HL-60 (cell line): ENCODE results near the gene UBE2S.

Experiments used
- GABPA ChIP-seq: IDR thresholded peaks from 2 replicates; pipeline ENCODE4 v1.6.1; 2012; ENCODE audit warnings: low read depth
- POLR2AphosphoS5 ChIP-seq: IDR thresholded peaks from 2 replicates; pipeline ENCODE4 v1.6.1; 2012; ENCODE audit warnings: low read depth
- SPI1 ChIP-seq: IDR thresholded peaks from 2 replicates; pipeline ENCODE4 v1.6.1; 2012; ENCODE audit warnings: low read depth, mild to moderate bottlenecking, borderline replicate concordance
- TF ChIP-seq, protein P1 (sequence below): IDR thresholded peaks from one replicate; pipeline ENCODE4 v1.5.1; 2011; ENCODE audit warnings: low read length, control low read depth, inconsistent platforms; ENCODE audit not compliant: insufficient read depth
- TF ChIP-seq, protein P2 (sequence below): IDR thresholded peaks from 2 replicates; pipeline ENCODE4 v1.6.1; 2012; ENCODE audit warnings: low read depth; ENCODE audit not compliant: insufficient replicate concordance

DNA sequence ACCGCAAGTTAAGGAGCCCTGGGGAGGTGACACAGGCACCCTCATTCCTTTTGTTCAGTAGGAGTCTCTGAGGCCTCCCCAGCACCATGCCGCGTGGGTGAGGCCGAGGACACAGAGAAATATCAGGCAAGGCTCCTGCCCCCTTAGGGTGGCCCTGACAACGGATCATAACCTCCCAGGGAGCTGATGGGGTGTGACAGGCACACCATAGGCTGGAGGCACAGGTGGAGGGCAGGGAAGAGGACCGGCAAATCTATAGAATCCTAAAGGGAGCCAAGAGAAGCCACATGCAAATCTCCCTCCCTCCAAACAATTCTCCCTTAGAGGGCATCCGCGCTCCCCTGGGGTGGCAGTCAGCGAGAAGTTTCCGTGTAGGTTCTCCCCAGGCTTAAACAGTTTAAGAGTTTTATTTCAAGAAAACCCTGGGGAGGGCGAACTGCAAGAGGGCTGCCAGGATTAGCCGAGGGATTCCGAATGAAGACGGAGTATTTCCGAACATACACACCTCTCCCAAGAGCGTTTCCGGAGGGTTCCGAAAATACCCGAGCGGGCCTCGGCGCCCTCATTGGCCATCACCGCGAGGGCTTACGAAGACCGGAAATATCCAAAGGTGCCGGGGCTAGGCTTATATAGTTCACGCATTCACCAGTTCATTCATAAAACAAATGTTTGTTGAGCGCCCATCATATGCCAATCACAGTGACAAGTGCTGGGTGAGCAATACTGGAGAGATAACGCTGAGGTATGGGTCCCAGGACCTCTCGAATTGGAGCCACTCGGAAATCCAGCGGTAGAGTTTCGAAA is 22.5 kb downstream of the UBE2S start:
- TF ChIP-seq POLR2AphosphoS5: no peak
- TF ChIP-seq, protein P1, sequence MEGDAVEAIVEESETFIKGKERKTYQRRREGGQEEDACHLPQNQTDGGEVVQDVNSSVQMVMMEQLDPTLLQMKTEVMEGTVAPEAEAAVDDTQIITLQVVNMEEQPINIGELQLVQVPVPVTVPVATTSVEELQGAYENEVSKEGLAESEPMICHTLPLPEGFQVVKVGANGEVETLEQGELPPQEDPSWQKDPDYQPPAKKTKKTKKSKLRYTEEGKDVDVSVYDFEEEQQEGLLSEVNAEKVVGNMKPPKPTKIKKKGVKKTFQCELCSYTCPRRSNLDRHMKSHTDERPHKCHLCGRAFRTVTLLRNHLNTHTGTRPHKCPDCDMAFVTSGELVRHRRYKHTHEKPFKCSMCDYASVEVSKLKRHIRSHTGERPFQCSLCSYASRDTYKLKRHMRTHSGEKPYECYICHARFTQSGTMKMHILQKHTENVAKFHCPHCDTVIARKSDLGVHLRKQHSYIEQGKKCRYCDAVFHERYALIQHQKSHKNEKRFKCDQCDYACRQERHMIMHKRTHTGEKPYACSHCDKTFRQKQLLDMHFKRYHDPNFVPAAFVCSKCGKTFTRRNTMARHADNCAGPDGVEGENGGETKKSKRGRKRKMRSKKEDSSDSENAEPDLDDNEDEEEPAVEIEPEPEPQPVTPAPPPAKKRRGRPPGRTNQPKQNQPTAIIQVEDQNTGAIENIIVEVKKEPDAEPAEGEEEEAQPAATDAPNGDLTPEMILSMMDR: no peak
- TF ChIP-seq, protein P2, sequence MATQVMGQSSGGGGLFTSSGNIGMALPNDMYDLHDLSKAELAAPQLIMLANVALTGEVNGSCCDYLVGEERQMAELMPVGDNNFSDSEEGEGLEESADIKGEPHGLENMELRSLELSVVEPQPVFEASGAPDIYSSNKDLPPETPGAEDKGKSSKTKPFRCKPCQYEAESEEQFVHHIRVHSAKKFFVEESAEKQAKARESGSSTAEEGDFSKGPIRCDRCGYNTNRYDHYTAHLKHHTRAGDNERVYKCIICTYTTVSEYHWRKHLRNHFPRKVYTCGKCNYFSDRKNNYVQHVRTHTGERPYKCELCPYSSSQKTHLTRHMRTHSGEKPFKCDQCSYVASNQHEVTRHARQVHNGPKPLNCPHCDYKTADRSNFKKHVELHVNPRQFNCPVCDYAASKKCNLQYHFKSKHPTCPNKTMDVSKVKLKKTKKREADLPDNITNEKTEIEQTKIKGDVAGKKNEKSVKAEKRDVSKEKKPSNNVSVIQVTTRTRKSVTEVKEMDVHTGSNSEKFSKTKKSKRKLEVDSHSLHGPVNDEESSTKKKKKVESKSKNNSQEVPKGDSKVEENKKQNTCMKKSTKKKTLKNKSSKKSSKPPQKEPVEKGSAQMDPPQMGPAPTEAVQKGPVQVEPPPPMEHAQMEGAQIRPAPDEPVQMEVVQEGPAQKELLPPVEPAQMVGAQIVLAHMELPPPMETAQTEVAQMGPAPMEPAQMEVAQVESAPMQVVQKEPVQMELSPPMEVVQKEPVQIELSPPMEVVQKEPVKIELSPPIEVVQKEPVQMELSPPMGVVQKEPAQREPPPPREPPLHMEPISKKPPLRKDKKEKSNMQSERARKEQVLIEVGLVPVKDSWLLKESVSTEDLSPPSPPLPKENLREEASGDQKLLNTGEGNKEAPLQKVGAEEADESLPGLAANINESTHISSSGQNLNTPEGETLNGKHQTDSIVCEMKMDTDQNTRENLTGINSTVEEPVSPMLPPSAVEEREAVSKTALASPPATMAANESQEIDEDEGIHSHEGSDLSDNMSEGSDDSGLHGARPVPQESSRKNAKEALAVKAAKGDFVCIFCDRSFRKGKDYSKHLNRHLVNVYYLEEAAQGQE: no peak
- no peak for TF ChIP-seq GABPA
- no peak for TF ChIP-seq SPI1
